Epithelial cell of esophagus (primary cell): ENCODE data around the gene GPR160.
A peak's percentile ranks its signal among the peaks of the same experiment; 100 is the strongest.

ENCODE experiments used
- DNase-seq: peaks from one replicate; pipeline ENCODE4 v3.0.0; 2010; ENCODE audit warnings: low read depth
- H3K4me3 ChIP-seq: 2 replicates; pipeline ENCODE4 v1.5.1; 2011; ENCODE audit warnings: mild to moderate bottlenecking, low read length, control low read depth
- CTCF ChIP-seq: IDR thresholded peaks from 2 replicates; pipeline ENCODE4 v1.5.1; 2011; ENCODE audit warnings: low read depth, mild to moderate bottlenecking, low read length, control low read depth, inconsistent platforms; ENCODE audit not compliant: insufficient read depth; ENCODE audit errors: missing control alignments

Gene GPR160

GRCh38 chr3:170128259-170128976, 90.6 kb downstream of the GPR160 start:
- no peak for TF ChIP-seq CTCF
- no peak for DNase-seq
- no peak overlapping the region for H3K4me3 ChIP-seq

- H3K4me3 ChIP-seq = no peak overlapping the region
- no peak for TF ChIP-seq CTCF
- peak; percentile 52 for DNase-seq
These were observed 91.2 kb downstream of the GPR160 start for GRCh38 chr3:170128977-170129431.

- no peak overlapping the region for H3K4me3 ChIP-seq
- no peak for DNase-seq
- TF ChIP-seq CTCF = no peak
These were observed 92.7 kb downstream of the GPR160 start for GRCh38 chr3:170130532-170130931.

GRCh38 chr3:170132335-170132734, 94.5 kb downstream of the GPR160 start:
- DNase-seq = no peak
- H3K4me3 ChIP-seq = no peak overlapping the region
- no peak for TF ChIP-seq CTCF
